GM08714 (cell line): ENCODE measurements around the gene ERC1.
"Not testable (repeated sequence)": the region's sequence is repeated elsewhere in the genome, so short reads cannot be mapped to it uniquely, and the experiment has no call there.

Experiments
- H3K4me3 ChIP-seq: fragments of 200-500 bp; sonication (Bioruptor generic); 2 replicates; pipeline ENCODE4 v1.5.1; 2014; ENCODE audit warnings: mild to moderate bottlenecking, low read length, inconsistent platforms
- ZNF274 ChIP-seq: IDR thresholded peaks from 2 replicates; pipeline ENCODE4 v1.6.1; 2012; ENCODE audit warnings: mild to moderate bottlenecking, low read depth, low read length

The ERC1 gene

GRCh38 chr12:1314523-1314922 lies 323.5 kb downstream of the ERC1 start:
- TF ChIP-seq ZNF274, result no peak
- no peak overlapping the region for H3K4me3 ChIP-seq

- not testable (repeated sequence) for H3K4me3 ChIP-seq
These were observed 326.0 kb downstream of the ERC1 start for GRCh38 chr12:1316991-1317390.

- no peak overlapping the region for H3K4me3 ChIP-seq
- no peak for TF ChIP-seq ZNF274
These were observed 327.5 kb downstream of the ERC1 start for GRCh38 chr12:1318327-1319031.

DNA sequence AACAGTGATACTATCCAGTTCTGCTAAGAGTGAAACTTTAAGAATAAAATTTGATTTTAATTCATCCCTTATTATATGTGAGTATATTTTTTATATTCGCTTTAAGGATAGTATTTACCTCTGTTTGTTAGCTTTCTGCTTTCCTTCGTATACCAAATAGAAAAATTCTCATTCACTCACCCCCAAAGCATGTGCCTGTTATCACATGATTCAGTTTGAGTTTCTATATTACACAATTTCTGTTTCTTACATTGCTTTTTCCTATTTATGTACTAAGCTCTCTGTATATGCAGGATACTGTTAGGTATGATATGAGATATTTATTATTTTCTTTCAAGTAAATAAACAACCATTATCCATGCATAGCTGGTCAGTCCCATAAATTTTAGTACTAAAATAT lies 328.2 kb downstream of the ERC1 start:
- TF ChIP-seq ZNF274, result no peak
- no peak overlapping the region for H3K4me3 ChIP-seq

DNA sequence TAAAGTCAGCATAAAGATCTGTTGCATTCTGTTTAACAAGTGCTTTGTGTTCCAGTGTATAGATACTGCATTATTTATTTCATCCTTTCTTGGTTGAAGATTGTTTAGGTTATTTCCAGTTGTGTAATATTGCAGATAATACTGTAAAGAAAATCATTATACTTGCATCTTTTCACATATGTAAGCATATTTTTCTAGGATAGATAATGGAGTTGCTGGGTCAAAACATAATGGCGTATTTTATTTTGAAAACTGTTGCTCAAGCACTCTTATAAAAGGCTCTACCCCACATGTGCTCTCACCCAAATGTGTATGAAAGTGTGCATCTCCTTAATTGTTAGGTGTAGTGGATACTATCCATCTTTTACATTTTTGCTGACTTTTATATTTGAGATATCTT lies 329.0 kb downstream of the ERC1 start:
- no peak for TF ChIP-seq ZNF274
- no peak overlapping the region for H3K4me3 ChIP-seq

DNA sequence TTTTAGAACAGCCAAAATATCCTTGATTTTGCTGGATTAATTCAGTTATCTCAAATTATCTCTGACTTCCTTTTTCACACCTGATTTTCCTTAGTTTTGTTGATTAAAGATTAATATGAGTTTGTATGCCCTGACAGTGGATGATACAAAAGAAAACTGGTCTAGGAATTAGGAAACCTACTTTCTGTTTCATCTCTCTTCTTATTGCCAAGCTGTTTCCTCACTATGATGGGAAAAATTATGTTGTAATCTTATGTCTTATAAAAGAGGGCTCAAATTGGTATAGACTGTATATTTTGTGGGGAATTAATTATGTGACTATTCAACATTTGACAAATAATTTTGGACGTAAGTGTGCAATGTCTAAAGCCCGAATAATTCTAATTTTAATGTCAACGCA lies 331.8 kb downstream of the ERC1 start:
- TF ChIP-seq ZNF274, result no peak
- H3K4me3 ChIP-seq, result no peak overlapping the region

GRCh38 chr12:1324099-1324498 lies 333.1 kb downstream of the ERC1 start:
- no peak for TF ChIP-seq ZNF274
- H3K4me3 ChIP-seq, result no peak overlapping the region

GRCh38 chr12:1324910-1325309 lies 333.9 kb downstream of the ERC1 start:
- H3K4me3 ChIP-seq, result no peak overlapping the region
- no peak for TF ChIP-seq ZNF274

- no peak for TF ChIP-seq ZNF274
These were observed 334.6 kb downstream of the ERC1 start for GRCh38 chr12:1325666-1326065.

GRCh38 chr12:1326258-1326657 lies 335.2 kb downstream of the ERC1 start:
- TF ChIP-seq ZNF274, result no peak
- no peak overlapping the region for H3K4me3 ChIP-seq

More at GRCh38 chr12:1325666-1326065, 334.6 kb downstream of the ERC1 start:
- H3K4me3 ChIP-seq, result no peak overlapping the region

DNA sequence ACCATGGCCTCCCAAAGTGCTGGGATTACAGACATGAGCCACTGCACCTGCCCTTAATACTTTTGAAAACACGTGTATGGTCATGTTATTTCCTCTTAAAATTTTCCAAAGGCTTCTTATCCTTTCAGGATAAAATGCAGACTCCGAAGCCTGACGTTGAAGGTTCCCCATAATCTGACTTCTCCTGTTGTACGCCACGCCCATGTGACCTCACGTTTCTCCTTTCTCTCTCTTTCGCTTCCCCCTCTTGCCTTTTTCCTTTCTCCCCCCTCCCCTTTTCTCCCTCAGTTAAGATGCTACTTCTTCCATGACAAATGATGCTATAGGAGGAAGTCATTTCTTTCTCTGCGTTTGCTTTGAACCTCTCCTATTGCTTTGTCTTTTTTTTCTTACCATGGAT lies 337.4 kb downstream of the ERC1 start:
- no peak overlapping the region for H3K4me3 ChIP-seq
- TF ChIP-seq ZNF274, result no peak

DNA sequence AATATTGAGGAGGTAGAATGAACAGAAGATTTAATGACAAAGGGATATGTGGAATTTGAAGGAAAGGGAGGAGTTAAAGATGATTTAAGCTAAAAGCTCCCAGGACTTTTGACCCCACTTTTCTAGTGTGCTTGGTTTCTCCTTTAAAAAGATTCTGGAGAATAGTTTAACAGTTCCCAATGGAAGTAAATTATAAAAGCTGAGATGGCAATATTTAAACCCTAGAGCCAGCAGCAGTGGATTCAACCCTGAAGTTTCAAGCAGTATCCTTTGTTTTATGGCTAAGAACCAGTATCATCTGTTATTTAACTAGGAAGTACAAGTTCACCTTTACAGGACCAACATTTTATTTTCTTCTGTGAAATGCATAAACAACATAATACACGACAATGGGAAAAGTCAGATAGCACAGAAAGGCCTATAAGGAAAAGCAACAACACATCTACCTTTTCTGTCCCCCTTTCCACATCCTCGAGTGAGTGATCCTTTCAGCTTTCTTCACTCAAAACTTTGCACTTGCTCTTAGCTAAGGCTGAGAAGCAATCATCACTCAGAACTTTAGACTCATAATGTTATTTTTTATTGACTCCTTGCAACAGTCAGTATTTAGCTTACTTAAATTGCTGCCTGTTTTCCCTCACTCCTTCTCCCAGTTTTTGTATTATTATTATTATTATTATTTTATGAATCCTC lies 338.9 kb downstream of the ERC1 start:
- TF ChIP-seq ZNF274, result no peak
- H3K4me3 ChIP-seq, result no peak overlapping the region

DNA sequence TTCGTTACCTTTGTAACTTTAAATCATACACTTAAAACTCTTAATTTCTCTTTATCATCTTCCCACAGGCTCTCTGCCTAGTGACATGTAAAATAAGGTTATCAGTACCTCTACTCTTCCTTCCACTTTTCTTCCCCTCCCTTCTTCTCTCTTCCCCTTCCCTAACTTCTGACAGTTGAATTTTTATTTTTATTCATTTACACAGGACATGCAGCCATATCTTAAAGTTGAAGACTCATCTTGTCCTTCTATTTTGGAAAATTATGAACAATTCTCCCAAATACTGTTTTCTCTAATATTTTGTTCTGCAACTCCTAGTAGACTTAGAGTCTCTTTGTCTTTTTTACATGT lies 339.4 kb downstream of the ERC1 start:
- no peak overlapping the region for H3K4me3 ChIP-seq
- no peak for TF ChIP-seq ZNF274

DNA sequence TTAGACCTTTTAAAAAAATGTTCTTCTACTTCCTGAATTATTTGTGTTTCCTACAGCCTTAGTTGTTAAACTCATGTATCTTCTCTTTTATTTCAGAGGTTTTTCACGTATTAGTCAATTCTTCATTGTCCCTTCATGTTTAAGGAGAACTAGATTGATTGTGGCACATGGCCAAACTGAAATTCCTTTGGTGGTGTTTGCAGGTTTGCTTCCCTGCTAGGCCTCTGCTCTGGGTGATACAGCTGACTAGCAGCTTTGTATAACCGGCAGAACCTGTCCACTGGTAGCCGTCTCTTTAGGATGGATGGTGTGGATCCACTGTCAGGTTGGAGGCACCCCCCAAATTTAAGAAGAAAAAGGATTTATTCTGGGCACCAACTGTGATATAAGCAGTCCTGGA lies 341.3 kb downstream of the ERC1 start:
- H3K4me3 ChIP-seq, result no peak overlapping the region
- no peak for TF ChIP-seq ZNF274

DNA sequence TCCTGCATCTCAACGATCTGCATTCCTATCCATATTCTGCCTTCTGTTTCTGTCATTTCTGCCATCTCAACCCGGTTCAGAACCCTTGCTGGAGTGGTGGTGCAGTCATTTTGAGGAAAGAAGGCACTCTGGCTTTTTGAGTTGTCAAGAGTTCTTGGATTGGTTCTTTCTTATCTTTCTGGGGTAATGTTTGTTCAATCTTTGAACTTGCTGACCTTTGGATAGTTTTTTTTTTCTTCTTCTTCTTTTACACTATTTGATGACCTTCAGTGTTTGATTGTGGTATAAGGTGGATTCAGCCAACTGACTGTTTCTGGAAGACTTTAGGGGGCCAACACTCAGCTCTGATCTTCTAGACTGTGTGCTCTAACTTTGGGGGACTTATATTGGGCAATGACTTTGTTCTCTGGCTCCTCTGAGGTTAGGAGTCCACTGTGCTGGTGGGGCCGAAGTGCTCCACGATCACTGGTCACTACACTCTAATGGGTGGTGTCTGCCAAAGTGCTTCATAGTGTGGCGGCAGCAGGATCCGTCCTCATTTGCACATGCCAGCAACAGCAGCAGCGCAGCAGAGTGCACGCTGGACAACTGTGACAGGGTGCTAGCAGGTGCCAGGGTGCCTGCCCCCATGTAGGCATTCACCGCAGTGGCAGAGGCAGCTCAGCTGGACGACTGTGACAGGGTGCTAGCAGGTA lies 347.6 kb downstream of the ERC1 start:
- no peak overlapping the region for H3K4me3 ChIP-seq
- TF ChIP-seq ZNF274, result no peak

DNA sequence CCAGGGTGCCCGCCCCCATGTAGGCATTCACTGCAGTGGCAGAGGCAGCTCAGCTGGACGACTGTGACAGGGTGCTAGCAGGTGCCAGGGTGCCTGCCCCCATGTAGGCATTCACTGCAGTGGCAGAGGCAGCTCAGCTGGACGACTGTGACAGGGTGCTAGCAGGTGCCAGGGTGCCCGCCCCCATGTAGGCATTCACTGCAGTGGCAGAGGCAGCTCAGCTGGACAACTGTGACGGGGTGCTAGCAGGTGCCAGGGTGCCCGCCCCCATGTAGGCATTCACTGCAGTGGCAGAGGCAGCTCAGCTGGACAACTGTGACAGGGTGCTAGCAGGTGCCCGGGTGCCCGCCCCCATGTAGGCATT lies 348.1 kb downstream of the ERC1 start:
- not testable (repeated sequence) for H3K4me3 ChIP-seq
